Bronchial epithelial cell (primary cell): Measurements from ENCODE around the gene BMPR1B. TPM values are rescaled to one million over a fixed set of nuclear protein-coding genes. Genes with fewer than 3 reads are reported as not detected.

Source experiments
- DNase-seq: peaks from one replicate; pipeline ENCODE4 v3.0.0-alpha.2; 2010; ENCODE audit warnings: low read depth
- FAIRE-seq: peaks from 2 replicates; lab custom pipeline; 2011; peaks lifted over from hg19 to GRCh38; lab: Jason Lieb, UNC
- H3K27me3 ChIP-seq: 2 replicates; pipeline ENCODE4 v1.5.1; 2011; ENCODE audit warnings: low read length; ENCODE audit not compliant: control insufficient read depth, insufficient read depth
- H3K36me3 ChIP-seq: 2 replicates; pipeline ENCODE4 v1.5.1; 2011; ENCODE audit warnings: low read length; ENCODE audit not compliant: control insufficient read depth, insufficient read depth
- H3K4me3 ChIP-seq: 2 replicates; pipeline ENCODE4 v1.5.1; 2011; ENCODE audit warnings: mild to moderate bottlenecking, low read depth, low read length, control low read depth
- total RNA-seq: library from RNA; depleted of rRNA; stranded (reverse); fragments of >200 nt; gene quantifications from 2 replicates; pipeline ENCODE4 v1.2.1, GENCODE V29; 2014
- TF ChIP-seq, protein P1 (sequence below): IDR thresholded peaks from 2 replicates; pipeline ENCODE4 v1.5.1; 2011; ENCODE audit warnings: mild to moderate bottlenecking, moderate library complexity, low read length, control low read depth, inconsistent platforms; ENCODE audit not compliant: insufficient read depth, severe bottlenecking

BMPR1B gene
- total RNA-seq, 1 donor from 2014 or later: 15.3 TPM

DNA sequence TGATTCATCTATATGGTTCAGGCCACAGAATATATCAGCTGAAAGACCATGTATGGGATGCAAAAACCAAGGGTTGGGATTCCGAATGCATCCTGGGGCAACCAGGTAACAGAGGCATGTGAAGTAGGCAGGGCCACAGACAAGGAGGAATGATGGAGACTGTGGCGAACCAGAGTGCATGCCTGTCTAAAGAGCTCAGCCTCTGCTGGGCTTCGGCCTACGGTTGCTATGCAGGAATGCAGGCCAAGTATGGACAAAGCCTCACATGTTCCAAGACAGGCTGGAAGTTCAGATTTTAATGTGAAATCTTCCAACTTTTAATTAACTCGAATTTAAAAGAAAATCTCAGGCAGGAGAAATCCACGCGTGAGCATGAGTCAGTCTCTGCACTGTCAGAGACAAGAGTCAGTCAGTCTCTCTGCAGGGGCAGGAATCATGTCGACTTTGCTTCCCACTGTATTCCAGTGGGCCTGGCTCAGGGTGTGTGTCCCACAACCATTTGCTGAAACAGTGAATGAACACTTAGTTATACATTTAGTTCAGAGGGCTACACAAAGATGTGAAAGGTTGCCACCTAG is 446.6 kb downstream of the BMPR1B start:
- no peaks in the 10 kb centered on the region for H3K27me3 ChIP-seq
- no peak for DNase-seq
- no peaks in the 10 kb centered on the region for H3K36me3 ChIP-seq
- no peak for FAIRE-seq
- no peak overlapping the region for H3K4me3 ChIP-seq
- TF ChIP-seq, protein P1, sequence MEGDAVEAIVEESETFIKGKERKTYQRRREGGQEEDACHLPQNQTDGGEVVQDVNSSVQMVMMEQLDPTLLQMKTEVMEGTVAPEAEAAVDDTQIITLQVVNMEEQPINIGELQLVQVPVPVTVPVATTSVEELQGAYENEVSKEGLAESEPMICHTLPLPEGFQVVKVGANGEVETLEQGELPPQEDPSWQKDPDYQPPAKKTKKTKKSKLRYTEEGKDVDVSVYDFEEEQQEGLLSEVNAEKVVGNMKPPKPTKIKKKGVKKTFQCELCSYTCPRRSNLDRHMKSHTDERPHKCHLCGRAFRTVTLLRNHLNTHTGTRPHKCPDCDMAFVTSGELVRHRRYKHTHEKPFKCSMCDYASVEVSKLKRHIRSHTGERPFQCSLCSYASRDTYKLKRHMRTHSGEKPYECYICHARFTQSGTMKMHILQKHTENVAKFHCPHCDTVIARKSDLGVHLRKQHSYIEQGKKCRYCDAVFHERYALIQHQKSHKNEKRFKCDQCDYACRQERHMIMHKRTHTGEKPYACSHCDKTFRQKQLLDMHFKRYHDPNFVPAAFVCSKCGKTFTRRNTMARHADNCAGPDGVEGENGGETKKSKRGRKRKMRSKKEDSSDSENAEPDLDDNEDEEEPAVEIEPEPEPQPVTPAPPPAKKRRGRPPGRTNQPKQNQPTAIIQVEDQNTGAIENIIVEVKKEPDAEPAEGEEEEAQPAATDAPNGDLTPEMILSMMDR: no peak

GRCh38 chr4:95204873-95205272 is 447.1 kb downstream of the BMPR1B start:
- no peak for FAIRE-seq
- DNase-seq: no peak
- TF ChIP-seq, protein P1: peak; percentile 33
- Histone ChIP-seq H3K27me3 (no peaks in the 10 kb centered on the region), H3K36me3 (no peaks in the 10 kb centered on the region), H3K4me3 (no peak overlapping the region)
